Measurements from ENCODE around the gene TOP2A. TPM values are rescaled to one million over a fixed set of nuclear protein-coding genes. Genes with fewer than 3 reads are reported as not detected.
A peak's percentile ranks its signal among the peaks of the same experiment; 100 is the strongest.

The TOP2A gene
- total RNA-seq, 4 donors from 2014 or later, result 8.1 to 45.2 (median 22.2) TPM

DNA sequence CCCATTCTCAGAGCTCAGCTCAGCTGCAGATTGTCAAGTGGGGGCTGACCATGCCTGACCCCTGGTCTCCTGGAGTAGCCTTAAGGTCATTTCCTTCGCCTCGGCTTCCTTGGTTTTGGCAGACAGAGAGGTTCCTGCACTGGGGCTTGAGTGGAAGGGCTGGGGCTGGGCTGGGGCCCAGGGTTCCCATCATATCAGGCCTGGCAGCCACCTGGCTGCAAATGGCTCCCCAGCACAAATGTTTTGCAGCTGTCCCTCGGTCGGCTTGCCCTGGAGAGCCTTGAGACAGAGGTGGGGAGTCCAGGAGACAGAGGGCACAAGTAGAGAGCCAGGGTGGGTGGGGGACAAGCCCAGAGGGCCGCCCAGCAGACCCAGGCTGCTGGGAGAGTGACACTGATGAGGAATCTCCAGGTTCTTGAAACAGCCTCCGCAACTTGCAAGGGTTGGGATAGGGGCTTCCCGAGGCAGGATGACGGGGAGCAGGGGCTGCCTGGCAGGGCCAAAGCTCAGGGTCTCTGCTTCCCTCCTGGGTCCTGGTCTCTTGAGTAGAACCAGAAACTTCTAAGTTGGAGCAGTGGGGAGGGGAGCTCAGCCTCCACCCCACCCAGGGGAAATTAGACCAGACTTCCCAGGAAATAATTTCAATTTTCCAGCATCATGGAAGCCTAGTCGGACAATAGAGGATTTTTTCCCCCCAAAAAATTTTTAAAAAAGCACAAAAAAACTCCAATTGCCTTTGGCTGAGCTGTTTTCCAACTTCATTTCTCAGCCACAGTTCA, 44.8 kb upstream of the TOP2A start:
- H3K27me3 ChIP-seq, result no peaks in the 10 kb centered on the region
- no peak overlapping the region for H3K4me3 ChIP-seq
- H3K4me1 ChIP-seq, result peaks cover 52% of the 10 kb centered on the region
- DNase-seq (ENCODE audit: low spot score in 2 of 2), result no peak
- H3K9me3 ChIP-seq, result no peaks in the 10 kb centered on the region
- 84% methylated on average over 4 of the region's 9 CpGs for WGBS
- peak overlapping the region; percentile 9 for H3K27ac ChIP-seq
- TF ChIP-seq POLR2AphosphoS5 (IDR thresholded peaks at IDR 0.05), result no peak
- no peak for TF ChIP-seq EP300 (IDR thresholded peaks at IDR 0.05)
- TF ChIP-seq, protein P1, sequence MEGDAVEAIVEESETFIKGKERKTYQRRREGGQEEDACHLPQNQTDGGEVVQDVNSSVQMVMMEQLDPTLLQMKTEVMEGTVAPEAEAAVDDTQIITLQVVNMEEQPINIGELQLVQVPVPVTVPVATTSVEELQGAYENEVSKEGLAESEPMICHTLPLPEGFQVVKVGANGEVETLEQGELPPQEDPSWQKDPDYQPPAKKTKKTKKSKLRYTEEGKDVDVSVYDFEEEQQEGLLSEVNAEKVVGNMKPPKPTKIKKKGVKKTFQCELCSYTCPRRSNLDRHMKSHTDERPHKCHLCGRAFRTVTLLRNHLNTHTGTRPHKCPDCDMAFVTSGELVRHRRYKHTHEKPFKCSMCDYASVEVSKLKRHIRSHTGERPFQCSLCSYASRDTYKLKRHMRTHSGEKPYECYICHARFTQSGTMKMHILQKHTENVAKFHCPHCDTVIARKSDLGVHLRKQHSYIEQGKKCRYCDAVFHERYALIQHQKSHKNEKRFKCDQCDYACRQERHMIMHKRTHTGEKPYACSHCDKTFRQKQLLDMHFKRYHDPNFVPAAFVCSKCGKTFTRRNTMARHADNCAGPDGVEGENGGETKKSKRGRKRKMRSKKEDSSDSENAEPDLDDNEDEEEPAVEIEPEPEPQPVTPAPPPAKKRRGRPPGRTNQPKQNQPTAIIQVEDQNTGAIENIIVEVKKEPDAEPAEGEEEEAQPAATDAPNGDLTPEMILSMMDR (IDR thresholded peaks at IDR 0.05), result no peak
- TF ChIP-seq POLR2A (IDR thresholded peaks at IDR 0.05), result no peak
- no peaks in the 10 kb centered on the region for H3K36me3 ChIP-seq

DNA sequence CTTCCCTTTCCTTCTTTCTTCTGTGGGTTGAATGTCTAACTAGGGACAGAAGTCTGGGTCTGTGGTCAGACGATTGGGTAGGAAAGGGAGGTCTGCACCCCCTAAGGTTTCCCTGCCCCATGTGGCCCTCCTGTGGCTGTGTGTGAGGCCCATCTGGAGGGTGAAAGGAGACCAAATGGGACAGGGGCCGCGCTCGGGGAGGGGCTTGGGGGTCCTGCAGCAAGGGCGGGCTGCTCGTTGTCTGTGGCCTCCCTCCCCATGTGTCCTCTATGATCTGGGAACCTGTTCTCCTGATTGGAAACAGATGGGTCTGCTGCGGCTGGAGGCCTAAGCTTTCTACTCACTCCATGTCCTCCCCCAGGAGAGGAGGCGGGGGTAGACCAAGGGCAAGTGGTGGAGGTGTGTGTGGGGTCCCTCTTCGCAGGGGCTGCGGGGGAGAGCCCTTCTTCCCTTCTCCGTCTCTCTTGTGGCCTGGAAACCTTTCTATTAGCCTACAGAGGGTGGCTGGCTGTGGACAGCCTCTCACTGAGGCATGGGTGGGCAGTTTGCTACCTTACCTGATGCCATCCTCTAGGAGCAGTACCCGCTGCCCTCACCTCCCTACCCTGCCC, 44.1 kb upstream of the TOP2A start:
- Histone ChIP-seq H3K27ac (peak overlapping the region; percentile 10), H3K4me1 (peaks cover 59% of the 10 kb centered on the region), H3K36me3 (no peaks in the 10 kb centered on the region), H3K9me3 (no peaks in the 10 kb centered on the region), H3K4me3 (no peak overlapping the region), H3K27me3 (no peaks in the 10 kb centered on the region)
- no peak for DNase-seq (ENCODE audit: low spot score in 2 of 2)
- 79% methylated on average over 9 of the region's 12 CpGs for WGBS
- TF ChIP-seq POLR2AphosphoS5 (IDR thresholded peaks at IDR 0.05) (no peak), POLR2A (IDR thresholded peaks at IDR 0.05) (no peak), EP300 (IDR thresholded peaks at IDR 0.05) (no peak)
- TF ChIP-seq, protein P1 (IDR thresholded peaks at IDR 0.05), result no peak

DNA sequence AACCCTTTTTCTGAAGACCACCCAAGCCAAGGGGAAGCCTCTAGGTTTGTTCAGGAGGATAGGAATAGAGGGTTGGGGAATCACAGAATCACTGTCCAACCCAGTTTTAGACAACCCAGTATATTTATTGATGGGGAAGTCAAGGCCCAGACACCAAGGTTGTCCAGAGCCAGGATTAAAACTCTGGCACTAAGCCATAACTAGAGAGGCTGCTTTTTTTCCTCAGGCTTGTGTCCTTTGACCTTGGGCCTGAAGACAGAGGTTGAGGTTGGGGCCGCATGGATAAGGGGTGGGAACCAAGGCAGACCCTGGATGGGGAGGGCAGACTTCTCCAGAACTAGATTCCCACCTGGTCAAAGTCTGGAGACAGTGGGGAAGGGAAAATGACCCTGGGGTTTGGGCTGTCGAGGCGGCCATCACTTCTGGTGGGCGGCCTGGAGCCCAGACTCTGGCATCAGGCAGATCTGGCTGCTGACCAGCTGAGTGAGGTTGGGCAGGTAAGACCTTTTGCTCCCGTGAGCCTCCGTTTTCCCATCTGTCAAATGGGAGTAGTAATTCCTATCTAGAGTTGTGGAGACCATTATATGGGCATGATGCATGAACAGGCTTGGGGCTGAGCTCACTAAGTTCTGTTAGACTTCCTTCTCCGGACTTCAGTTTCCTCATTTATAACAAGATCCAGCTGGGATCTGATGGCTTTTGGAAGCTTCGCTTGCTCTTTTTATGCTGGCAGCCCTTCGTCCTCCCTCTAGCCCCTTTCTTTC, 43.5 kb upstream of the TOP2A start:
- H3K36me3 ChIP-seq, result peaks cover 4% of the 10 kb centered on the region
- no peaks in the 10 kb centered on the region for H3K9me3 ChIP-seq
- TF ChIP-seq POLR2AphosphoS5 (IDR thresholded peaks at IDR 0.05) (no peak), POLR2A (IDR thresholded peaks at IDR 0.05) (no peak), EP300 (IDR thresholded peaks at IDR 0.05) (no peak)
- TF ChIP-seq, protein P1 (IDR thresholded peaks at IDR 0.05), result no peak
- H3K4me1 ChIP-seq, result peaks cover 66% of the 10 kb centered on the region
- H3K4me3 ChIP-seq, result no peak overlapping the region
- DNase-seq (ENCODE audit: low spot score in 2 of 2), result no peak
- peak overlapping the region; percentile 1 for H3K27ac ChIP-seq
- no peaks in the 10 kb centered on the region for H3K27me3 ChIP-seq
- 68% methylated on average over 8 of the region's 9 CpGs for WGBS

DNA sequence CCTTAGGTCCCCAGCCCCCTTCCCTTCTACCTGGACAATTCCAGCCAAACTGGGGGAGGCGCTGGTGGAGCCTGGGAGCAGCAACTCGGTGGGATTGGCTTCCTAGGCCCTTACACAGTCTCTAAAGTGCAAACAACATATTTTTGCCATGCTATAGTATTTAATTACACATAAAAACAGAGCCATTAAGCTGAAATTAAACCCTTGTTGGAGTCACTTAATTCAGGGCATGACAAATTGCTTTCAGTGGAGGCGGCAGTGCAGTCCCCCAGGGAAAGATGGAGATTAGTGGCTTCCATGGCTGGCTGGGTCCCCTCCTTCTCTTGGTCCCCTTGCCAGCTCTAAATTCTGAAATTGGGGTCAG, 42.9 kb upstream of the TOP2A start:
- Histone ChIP-seq H3K36me3 (peaks cover 8% of the 10 kb centered on the region), H3K4me3 (no peak overlapping the region), H3K9me3 (no peaks in the 10 kb centered on the region), H3K27me3 (no peaks in the 10 kb centered on the region), H3K4me1 (peaks cover 67% of the 10 kb centered on the region), H3K27ac (no peak overlapping the region)
- DNase-seq (ENCODE audit: low spot score in 2 of 2), result no peak
- WGBS, result 75% methylated on average over 3 of the region's 3 CpGs
- TF ChIP-seq POLR2A (IDR thresholded peaks at IDR 0.05), result no peak

DNA sequence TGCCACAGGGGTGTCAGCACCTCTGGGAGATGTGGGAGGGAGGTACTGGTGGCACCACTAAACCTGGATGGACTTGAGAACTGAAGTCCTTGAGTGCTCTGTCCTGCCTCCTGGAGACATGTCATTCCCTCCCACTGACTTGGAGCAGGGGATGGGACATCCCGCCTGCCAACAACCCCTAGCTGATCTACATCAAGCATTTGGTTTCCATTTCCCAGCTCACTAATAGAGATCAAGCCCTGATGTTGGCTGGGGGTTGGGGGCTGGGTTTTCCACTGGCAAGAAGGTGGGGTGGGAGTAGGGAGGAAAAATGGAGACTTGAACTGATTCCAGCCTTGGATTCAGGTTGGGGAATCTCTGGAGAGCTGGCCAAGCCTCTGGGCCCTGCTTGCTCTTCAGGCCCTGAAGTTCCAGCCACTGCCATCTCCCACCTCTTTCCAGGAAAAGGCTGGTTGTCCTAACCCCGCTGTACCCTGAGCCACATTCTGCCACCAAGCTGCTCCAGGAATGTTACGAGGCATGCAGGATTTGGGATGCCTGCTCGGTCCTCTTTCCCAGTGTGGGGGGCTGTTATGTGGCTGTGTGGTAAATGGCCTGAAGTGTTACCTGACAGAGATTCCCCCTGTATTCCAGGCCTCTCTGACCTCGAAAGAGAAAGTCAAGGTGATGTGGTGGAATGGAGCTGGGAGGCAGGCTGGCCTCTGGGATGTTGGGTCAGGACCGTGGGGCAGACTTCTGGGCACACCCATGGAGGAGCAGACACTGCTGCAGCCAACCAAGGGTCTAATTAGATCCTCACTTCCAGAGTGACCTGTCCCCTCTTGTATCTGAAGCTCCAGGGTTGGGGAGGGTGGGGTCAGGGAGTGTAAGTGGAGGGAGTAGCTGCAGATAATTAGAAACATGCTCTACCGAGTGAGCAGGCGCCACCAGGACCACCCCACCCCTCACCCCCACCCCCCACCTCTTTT, 42.2 kb upstream of the TOP2A start:
- no peaks in the 10 kb centered on the region for H3K9me3 ChIP-seq
- no peak for TF ChIP-seq POLR2A (IDR thresholded peaks at IDR 0.05)
- no peak for TF ChIP-seq EP300 (IDR thresholded peaks at IDR 0.05)
- no peak for TF ChIP-seq POLR2AphosphoS5 (IDR thresholded peaks at IDR 0.05)
- TF ChIP-seq, protein P1 (IDR thresholded peaks at IDR 0.05), result no peak
- H3K36me3 ChIP-seq, result peaks cover 13% of the 10 kb centered on the region
- DNase-seq (ENCODE audit: low spot score in 2 of 2), result no peak
- no peak overlapping the region for H3K27ac ChIP-seq
- peaks cover 67% of the 10 kb centered on the region for H3K4me1 ChIP-seq
- no peaks in the 10 kb centered on the region for H3K27me3 ChIP-seq
- H3K4me3 ChIP-seq, result no peak overlapping the region
- 61% methylated on average over 7 of the region's 8 CpGs for WGBS
